ENCODE data around the gene RFK.
"Not testable (repeated sequence)": the region's sequence is repeated elsewhere in the genome, so short reads cannot be mapped to it uniquely, and the experiment has no call there.

Gene RFK

DNA sequence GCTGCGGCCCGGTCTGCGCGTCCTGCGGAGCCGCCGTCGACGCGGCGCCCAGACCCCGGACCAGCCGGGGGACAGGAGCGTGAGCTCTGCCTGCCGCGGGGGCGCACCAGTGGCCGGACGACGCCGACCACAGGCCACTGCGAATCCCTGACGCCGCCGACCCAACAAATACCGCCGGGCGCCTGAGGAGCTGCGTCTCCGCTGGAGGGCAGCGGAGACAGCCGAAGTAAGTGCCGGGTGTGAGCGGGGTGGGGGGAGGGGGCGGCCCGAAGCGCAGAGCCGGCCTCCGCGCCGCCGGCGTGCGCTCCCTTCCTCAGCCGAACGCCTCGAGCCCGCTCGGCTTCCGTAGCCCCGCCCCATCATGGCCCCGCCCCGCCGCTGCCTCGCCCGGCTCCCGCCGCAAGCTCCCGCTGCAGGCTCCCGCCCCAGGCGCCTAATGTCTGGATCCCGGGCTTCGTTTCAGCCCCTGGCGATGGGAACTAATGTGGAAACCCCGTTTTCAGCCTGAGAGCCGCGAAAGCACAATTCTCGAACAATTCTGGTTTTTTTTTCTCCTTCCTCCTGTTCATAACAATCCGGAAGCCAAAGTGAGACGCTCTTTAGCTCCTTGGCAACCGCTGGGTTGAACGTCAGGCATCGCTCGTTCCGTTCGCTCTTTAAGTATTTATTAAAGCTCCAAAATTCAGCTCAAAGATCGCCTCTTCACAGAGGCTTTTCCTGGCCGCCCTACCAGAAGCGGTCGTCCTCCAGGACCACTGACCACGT is at the start of gene RFK:
TSS of gene RFK (minus strand) at position 232 of the 765 bp plus-strand sequence. CDS start 255 bp downstream, outside the sequence.
- peak; percentile 89 for DNase-seq

DNA sequence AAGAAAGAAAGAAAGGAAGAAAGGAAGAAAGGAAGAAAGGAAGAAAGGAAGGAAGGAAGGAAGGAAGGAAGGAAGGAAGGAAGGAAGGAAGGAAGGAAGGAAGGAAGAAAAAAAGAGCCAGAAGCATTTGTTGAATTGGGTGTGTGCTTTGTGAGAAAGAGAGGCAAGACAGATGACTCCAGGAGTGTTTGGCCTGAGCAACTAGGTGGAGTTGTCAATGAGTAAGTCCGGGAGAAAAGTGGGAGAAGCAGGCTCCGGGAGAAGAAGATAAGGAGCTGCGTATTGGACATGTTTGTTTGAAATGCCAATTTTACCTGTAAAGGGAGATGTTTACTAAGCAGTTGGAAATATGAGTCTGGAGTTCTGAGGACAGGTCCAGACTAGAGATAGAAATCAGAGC is 49.7 kb upstream of the RFK start:
- no peak for DNase-seq

DNA sequence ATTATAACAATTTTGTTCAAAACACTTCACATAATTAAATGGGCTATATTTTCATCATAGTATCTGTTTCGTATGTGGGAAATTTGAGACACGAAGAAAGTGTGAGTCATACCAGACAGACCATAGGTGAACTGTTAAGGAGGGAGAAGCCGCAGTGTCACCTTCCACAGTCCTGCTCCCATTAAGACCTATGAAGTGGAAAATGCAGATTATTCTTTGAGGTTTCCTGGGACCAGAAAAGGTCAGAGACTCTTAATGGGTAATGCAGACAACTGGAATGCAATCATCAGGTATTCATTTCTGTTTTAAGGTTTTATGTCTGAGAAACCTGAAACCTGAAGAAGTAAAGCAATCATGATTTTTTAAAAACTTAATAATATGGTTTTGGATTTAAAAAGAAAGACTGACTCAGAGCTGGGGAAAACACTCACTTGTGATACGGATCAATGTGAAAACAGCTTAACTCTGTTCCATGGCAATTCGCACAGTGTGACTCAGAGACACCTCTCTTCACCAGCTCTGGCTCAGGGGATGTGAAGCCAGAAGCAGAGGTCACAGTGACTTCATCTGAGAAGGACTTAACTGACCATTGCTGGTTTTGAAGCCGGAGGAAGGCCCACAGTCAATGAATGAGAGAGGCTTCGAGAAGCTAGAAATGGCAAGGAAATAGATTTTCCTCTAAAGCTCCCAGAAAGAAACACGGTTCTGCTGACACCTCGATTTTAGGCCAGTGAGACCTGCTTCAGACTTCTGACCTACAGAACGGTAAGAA is 47.5 kb upstream of the RFK start:
- no peak for DNase-seq

DNA sequence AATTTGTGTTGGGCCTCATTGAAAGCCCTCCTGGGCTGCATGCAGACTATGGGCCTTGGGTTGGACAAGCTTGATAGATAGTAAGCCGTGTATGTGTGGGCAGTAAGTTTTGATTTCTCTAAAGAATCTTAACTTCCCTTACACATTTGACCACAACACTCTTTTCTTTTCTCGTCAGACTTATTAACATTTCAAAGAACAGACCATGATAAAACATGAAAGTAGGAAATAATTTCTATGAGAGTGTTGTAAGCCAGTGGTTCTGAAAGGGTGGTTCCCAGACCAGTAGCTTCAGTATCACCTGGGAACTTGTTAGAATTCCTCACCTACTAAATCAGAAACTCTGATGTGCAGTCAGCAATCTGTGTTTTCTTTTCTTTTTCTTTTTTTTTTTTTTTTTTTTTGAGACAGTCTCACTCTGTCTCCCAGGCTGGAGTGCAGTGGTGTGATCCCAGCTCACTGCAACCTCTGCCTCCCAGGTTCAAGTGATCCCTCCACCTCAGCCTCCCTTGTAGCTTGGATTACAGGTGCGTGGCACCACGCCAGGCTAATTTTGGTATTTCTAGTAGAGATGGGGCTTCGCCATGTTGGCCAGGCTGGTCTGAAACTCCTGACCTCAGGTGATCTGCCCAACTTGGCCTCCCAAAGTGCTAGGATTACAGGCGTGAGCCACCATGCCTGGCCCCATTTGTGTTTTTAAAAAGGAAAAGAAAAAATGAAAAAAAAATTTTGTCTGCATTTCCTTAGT is 44.8 kb upstream of the RFK start:
- no peak for DNase-seq

DNA sequence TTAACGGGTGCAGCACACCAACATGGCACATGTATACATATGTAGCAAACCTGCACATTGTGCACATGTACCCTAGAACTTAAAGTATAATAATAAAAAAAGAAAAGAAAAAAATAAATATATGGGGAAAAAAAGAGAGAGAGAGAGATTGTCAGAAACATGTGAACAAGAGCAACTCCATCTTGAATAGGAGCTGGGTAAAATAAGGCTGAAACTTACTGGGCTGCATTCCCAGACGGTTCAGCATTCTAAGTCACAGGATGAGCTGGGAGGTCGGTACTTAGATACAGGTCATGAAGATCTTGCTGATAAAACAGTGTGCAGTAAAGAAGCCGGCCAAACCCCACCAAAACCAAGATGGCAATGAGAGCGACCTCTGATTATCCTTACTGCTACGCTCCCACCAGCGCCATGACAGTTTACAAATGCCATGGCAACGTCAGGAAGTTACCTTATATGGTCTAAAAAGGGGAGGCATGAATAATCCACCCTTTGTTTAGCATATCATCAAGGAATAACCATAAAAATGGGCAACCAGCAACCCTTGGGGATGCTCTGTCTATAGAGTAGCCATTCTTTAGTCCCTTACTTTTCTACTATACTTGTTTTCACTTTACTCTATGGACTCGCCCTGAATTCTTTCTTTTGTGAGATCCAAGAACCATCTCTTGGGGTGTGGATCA is 42.9 kb upstream of the RFK start:
- DNase-seq = not testable (repeated sequence)

DNA sequence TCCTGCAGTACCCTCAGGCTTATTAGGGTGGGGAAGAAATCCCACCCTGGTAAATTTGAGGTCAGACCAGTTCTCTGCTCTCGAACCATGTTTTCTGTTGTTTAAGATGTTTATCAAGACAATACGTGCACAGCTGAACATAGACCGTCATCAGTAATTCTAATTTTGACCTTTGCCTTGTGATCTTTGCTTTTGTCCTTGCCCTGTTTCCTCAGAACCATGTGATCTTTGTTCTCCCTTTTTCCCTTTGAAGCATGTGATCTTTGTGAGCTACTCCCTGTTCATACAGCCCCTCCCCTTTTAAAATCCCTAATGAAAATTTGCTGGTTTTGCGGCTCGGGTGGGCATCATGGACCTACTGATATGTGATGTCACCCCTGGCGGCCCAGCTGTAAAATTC is 40.7 kb upstream of the RFK start:
- not testable (repeated sequence) for DNase-seq

DNA sequence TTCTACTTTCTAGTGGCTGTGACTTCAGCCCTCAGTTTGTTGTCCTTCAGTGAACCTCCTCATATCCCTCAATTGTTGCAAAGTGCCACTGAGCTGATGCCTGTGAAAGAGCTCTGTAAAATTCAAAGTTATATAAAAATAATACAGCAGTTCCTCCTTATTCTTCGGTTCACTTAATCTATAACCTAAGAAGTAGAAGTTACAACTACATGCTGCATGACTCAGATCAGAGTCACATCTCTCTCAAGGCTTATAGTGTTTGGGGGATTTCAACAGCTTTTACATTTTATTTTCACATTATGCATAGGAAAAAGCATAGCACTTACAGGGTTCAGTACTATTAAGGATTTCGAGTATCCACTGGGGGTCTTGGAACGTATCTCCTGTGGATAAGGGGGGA is 39.6 kb upstream of the RFK start:
- no peak for DNase-seq

DNA sequence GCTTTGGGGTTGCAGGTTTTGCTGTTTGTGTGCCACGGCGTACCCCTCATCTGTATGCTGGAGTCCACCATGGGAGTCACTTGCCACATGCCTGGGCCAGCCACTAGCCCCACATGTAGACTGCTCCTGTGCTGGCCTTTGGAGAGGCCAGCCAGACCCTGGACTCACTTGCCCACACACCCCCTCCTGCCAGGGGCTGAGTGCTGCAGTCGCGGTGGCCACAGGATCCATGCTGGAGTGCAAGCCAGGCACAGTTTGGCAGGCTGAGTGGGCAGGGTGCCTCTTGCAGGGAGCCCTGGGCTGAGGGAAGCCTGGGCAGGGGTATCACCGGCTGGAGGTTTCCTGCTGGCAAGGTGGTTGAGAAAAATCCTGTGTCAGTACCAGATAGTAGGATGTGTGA is 39.2 kb upstream of the RFK start:
- no peak for DNase-seq

DNA sequence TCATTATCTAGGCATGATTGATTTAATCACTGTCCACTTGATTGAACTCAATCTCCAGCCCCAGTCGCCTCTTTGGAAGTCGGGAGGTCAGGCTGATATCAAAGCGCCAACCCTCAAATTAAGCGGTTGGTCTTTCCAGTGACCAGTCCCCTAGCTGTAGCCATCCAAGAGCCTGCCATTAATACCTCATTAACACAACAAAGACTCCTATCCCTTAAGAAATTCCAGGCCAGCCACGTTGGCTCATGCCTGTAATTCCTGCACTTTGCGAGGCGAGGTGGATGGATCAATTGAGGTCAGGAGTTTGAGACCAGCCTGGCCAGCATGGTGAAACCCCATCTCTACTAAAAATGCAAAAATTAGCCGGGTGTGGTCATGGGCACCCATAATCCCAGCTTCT is 37.4 kb upstream of the RFK start:
- DNase-seq = no peak

DNA sequence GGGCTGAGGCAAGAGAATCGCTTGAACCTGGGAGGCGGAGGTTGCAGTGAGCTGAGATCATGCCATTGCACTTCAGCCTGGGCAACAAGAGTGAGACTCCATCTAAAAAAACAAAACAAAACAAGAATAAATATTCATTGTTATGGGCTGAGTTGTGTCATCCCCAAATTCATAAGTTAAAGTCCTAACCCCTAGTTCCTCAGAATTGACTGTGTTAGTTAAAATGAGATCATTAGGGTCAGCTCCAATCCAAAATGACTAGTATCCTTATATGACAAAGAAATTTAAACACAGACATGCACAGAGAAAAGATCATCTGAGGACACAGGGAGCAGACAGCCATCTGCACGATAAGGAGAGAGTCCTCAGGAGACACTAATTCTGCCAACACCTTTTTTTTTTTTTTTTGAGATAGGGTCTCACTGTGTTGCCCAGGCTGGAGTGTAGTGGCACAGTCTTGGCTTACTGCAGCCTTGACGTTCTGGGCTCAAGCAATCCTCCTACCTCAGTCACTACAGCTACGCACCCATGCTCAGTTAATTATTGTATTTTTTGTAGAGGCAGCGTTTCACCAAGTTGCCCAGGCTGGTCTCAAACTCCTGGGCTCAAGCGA is 32.7 kb upstream of the RFK start:
- no peak for DNase-seq

DNA sequence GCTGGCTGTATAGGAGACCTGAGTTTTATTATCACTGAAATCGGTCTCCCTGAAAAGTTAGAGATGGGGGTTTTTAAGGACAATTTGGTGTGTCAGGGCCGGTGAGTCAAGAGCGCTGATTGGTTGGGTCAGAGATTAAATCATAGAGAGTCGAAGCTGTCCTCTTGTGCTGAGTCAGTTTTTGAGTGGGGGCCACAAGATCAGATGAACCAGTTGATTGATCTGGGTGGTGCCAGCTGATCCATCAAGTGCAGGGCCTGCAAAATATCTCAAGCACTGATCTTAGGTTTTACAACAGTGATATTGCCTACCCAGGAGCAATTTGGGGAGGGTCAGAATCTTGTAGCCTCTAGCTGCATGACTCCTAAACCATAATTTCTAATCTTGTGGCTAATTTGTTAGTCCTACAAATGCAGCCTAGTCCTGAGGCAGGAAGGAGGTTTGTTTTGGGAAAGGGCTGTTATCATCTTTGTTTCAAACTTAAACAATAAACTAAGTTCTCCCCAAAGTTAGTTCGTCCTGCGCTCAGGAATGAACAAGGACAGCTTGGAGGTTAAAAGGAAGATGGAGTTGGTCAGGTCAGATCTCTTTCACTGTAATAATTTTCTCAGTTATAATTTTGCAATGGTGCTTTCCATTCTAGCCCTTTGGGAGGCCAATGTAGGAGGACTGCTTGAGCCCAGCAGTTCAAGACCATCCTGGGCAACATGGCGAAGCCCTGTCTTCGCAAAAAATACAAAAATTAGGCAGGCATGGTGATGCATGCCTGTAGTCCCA is 31.6 kb upstream of the RFK start:
- no peak for DNase-seq

DNA sequence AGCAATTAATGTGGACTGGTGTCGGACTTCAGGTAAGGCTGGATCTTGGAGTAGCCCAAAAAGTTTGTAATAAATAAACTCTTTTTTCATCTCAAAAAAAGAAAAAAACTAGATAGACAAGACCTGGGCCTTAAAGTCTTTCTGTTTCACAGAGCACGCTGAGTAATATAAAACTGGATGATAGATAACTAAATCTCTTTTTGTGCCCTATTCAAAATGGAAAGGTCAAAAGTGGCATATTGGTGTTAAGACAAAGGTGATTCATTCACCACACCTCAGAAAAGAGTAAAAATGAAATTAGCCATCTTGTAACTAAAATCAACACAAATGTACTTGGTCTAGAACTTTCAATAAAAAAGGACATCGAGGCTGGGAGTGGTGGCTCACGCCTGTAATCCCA is 30.3 kb upstream of the RFK start:
- DNase-seq = no peak

DNA sequence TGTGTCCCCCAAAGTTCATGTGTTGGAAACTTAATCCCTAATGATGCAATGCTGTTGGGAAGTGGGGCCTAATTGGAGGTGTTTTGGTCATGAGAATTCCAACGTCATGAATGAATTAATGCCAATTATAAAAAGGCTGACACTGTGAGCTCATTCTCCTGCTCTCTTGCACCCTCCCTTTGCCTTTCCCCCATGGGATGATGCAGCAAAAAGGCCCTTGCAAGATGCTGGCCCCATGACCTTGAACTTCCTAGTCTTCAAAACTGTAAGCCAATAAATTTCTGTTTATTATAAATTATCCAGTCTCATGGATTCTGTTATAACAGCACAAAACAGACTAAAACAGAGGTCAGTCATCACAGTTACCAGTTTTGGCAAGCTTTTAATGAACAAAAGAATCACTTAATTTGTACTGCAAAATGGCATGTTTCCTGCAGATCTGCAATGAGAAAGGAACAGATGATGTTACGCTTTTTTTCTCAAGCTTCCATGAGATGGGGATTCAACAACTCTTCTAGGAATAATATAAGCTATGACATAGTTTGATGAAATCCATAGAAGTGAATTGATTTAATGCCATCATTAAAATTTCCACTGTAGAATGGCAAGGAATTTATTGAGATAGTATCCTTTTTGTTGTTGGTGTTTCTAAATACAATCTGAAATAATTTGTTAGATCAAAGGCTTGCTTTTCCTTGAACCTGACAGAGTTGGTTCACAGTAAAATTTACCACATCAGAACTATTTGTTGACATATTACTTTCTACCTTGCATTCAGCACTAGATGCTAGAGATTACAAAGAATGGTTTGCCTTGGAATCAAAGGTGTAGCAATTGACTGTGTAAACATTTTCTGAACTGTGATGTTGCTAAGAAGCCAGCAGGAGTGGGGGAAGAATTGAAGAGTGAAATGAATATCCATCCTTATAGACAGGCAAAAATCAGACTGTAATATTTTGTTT is 29.3 kb upstream of the RFK start:
- no peak for DNase-seq

DNA sequence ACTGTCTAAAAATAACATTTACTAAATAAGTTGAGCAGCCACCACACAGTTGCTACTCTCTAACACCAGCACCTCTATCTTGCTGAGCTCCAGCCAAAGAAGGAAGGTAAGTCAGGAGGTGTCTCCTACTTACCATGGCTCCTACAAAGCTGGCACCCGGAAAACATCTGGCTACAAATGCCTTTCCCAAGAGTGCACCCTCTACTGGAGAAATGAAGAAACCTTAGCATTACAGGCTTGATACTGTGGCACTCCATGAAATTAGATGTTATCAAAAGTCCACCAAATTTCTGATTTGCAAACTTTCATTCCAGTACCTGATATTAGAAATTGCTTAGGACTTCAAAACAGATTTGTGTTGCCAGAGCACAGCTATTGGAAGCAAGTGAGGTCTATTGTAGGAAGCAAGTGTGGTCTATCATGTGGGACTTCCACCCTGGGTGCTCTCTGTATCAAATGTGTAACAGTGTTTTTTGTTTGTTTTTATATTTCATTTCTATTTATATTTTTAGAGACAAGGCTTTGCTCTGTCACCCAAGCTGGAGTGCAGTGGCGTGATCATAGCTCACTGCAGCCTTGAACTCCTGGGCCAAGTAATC is 25.7 kb upstream of the RFK start:
- DNase-seq = peak in 1 of 2 experiments; percentile 2

DNA sequence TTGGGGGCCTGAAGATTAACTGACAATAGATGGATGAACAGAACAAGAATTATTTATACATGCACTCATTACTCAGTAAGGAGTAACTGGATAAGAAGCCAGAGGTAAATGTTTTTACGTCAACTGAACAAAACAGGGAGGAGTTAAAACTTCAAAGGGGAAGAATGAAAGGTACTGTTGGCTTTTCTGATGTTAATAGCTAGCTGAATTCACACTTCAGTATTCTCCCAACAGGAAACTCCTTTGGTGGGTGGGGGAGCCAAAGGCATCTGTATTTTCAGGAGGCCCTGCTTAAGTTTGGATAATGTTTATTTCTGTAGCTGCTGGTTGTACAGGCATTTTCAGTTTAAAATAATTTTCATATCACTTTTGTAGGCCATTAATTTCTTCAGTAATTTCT is 23.2 kb upstream of the RFK start:
- DNase-seq = no peak

DNA sequence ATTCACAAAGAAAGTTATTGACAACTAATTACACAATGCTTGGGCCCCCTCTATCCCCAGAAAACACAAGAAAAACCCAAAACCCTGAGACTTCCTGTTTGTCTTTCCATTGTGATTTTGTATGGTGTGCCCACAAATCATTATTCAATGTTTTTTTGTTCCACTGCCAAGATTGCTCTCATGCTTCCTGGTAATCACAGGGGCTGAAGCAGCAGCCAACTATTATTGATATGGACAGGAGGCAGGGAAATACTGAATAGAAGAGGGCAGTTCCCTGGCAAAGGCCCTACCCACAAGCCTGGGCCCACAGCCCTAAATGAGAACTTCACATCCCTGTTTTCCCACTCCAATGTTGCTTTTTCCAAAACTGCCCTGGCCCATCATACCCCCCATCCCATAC is 21.5 kb upstream of the RFK start:
- DNase-seq = peak; percentile 82 to 95

DNA sequence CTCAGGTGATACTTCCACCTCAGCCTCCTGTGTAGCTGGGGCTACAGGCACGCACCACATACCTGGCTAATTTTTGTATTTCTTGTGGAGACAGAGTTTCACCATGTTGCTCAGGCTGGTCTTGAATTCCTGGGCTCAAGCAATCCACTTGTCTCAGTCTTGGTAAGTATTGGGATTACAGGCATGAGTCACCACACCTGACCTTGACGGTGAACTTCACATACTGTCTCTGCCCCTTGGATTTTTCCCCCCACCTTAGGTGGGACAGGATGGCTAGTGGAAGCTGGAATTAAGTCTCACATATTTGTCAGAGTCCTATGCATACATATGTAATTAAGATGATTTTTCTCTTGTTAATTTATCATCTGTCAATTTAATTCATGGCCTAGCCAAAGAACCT is 20.9 kb upstream of the RFK start:
- DNase-seq = no peak

DNA sequence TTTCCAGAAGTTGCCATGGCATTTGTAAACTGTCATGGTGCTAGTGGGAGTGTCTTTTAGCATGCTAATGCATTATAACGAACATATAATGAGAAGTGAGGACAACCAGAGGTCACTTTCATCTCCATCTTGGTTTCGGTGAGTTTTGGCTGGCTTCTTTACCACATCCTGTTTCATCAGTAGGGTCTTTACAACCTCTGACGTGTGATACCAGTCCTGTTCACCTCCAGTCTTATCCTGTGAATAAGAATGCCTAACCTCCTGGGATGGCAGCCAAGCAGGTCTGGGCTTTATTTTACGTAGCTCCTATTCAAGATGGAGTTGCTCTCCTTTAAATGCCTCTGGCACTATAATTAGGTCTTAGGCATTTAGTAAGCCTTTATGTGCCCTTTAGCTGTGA is 20.4 kb upstream of the RFK start:
- DNase-seq = peak in 1 of 2 experiments; percentile 3

DNA sequence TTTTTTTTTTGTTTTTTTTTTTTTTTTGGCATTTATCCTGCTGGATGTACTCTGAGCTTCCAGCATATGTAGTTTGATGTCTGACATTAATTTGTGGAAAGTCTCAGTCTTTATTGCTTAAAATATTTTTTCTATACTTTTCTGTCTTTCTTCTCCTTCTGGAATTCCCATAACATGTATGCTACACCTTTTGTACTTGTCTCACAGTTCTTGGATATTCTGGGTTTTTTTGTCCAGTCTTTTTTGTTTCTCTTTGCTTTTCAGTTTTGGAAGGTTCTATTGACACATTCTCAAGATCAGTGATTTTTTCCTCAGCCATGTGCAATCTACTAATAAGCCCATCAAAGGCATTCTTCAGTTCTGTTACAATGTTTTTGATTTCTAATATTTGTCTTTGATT is 19.4 kb upstream of the RFK start:
- DNase-seq = no peak

DNA sequence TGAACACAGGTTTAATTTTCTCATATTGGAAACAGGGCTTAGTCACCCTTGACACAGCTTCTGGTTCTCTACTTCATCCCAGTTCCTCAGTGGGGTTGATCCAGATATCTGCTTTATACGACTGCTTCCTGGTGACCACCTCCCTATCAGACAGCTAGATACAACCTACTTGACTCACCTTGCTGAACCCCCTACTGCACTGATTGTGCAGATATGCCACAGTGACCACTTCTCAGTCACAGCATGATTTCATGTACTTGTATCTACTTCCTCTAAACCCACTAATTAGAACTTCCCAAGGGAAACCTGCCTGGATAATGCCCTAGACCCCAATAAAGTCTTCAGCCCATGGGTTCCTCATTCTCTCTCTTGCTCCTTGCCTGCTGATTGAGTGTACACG is 18.4 kb upstream of the RFK start:
- DNase-seq = no peak

Measured in NCI-H2081 (cell line).